ENCODE measurements around the gene BUD23. TPM values are rescaled to one million over a fixed set of nuclear protein-coding genes. Genes with fewer than 3 reads are reported as not detected.
"Not testable (repeated sequence)": the region's sequence is repeated elsewhere in the genome, so short reads cannot be mapped to it uniquely, and the experiment has no call there.

The BUD23 gene
- total RNA-seq, 6 experiments from 2014 or later, result 70.1 to 91.4 (median 83.4) TPM

DNA sequence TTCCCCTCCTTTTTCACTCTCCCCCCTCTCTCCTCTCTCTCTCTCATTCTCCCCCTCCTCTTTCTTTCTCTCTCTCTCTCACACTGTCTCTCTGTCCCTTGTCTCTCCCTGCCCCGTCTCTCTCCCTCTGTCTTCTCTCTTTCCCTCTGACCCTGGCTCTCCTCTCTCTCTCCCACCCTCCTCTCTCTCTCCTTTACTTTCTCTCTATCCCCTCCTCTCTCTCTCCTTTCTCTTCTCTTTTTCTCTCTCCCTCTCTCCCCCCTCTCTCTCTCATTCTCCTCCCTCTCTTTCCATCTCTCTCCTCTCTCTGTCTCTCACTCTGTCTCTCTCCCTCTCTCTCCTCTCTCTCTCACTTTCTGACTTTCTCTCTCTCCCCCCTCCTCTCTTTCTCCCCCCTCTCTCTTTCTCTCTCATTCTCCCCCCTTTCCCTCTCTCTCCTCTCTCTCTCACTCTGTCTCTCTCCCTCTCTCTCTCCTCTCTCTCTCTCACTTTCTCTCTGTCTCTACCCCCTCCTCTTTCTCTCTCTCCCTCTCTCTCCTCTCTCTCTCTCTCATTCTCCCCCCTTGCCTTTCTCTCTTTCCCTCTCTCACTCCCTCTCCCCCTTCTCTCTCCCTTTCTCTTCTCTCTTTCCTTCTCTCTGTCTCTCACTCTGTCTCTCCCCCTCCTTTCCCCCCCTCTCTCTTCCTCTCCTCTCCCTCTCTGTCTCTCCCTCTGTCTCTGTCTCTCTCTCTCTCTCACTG is 34.6 kb upstream of the BUD23 start:
- no peaks in the 10 kb centered on the region for H3K4me1 Mint-ChIP-seq (ENCODE audit: low read depth)
- H3K27ac Mint-ChIP-seq, result no peak overlapping the region
- H3K36me3 Mint-ChIP-seq (ENCODE audit: low read depth), result no peaks in the 10 kb centered on the region
- TF ChIP-seq, protein P1, sequence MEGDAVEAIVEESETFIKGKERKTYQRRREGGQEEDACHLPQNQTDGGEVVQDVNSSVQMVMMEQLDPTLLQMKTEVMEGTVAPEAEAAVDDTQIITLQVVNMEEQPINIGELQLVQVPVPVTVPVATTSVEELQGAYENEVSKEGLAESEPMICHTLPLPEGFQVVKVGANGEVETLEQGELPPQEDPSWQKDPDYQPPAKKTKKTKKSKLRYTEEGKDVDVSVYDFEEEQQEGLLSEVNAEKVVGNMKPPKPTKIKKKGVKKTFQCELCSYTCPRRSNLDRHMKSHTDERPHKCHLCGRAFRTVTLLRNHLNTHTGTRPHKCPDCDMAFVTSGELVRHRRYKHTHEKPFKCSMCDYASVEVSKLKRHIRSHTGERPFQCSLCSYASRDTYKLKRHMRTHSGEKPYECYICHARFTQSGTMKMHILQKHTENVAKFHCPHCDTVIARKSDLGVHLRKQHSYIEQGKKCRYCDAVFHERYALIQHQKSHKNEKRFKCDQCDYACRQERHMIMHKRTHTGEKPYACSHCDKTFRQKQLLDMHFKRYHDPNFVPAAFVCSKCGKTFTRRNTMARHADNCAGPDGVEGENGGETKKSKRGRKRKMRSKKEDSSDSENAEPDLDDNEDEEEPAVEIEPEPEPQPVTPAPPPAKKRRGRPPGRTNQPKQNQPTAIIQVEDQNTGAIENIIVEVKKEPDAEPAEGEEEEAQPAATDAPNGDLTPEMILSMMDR (IDR thresholded peaks at IDR 0.05), result no peak
- no peaks in the 10 kb centered on the region for H3K9me3 Mint-ChIP-seq
- no peak for DNase-seq
- H3K4me3 Mint-ChIP-seq, result no peak overlapping the region
- H3K27me3 Mint-ChIP-seq (ENCODE audit: insufficient read depth), result peaks cover 45% of the 10 kb centered on the region

DNA sequence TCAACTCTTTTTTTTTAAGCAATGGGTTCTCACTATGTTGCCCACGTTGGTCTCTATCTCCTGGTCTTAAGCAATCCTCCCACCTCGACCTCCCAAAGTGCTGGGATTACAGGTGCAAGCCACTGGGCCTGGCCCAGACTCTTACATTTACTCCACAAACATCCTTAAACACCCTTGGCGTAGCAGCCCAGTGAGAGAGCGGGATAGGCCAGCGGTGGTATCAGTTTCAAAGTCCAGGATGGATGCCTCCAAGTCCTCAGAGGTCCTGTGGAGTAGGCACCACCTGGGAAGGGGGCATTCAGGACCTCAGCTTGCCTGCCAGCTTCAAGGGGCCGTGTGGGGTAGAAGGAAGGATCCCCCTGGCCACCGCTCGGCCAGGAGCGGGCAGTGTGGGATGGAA is 33.8 kb upstream of the BUD23 start:
- H3K27ac Mint-ChIP-seq, result no peak overlapping the region
- no peak overlapping the region for H3K4me3 Mint-ChIP-seq
- H3K9me3 Mint-ChIP-seq, result no peaks in the 10 kb centered on the region
- no peaks in the 10 kb centered on the region for H3K4me1 Mint-ChIP-seq (ENCODE audit: low read depth)
- H3K36me3 Mint-ChIP-seq (ENCODE audit: low read depth), result no peaks in the 10 kb centered on the region
- peaks cover 38% of the 10 kb centered on the region for H3K27me3 Mint-ChIP-seq (ENCODE audit: insufficient read depth)
- TF ChIP-seq, protein P1 (IDR thresholded peaks at IDR 0.05), result no peak
- no peak for DNase-seq

GRCh38 chr7:73650524-73650923 is 32.9 kb upstream of the BUD23 start:
- no peaks in the 10 kb centered on the region for H3K36me3 Mint-ChIP-seq (ENCODE audit: low read depth)
- H3K4me3 Mint-ChIP-seq, result no peak overlapping the region
- no peak overlapping the region for H3K27ac Mint-ChIP-seq
- no peaks in the 10 kb centered on the region for H3K4me1 Mint-ChIP-seq (ENCODE audit: low read depth)
- H3K9me3 Mint-ChIP-seq, result no peaks in the 10 kb centered on the region; the same call in 1 of the 2 replicates
- no peak for DNase-seq
- TF ChIP-seq, protein P1 (IDR thresholded peaks at IDR 0.05), result no peak
- peaks cover 46% of the 10 kb centered on the region for H3K27me3 Mint-ChIP-seq (ENCODE audit: insufficient read depth)

DNA sequence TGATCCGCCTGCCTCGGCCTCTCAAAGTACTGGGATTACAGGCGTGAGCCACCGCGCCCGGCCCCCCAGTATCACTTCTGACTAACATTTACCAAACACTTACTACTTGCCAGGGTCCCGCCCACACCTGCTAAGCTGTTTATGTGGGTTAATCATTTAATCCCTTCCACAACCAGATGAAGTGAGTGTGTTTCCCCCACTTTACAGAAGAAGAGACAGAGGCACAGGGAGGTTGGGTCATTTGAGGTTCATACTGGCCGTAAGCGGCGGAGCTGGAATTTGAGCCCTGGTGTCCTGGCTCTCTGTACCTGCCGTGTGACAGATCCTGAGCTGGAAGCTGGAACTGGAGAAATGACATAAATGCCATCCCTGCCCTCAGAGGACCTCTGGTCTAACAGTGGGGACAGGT is 30.9 kb upstream of the BUD23 start:
- Mint-ChIP-seq H3K4me3 (no peak overlapping the region), H3K36me3 (ENCODE audit: low read depth) (no peaks in the 10 kb centered on the region), H3K4me1 (ENCODE audit: low read depth) (no peaks in the 10 kb centered on the region), H3K27ac (no peak overlapping the region), H3K9me3 (no peaks in the 10 kb centered on the region; the same call in 1 of the 2 replicates), H3K27me3 (ENCODE audit: insufficient read depth) (peaks cover 36% of the 10 kb centered on the region)
- TF ChIP-seq, protein P1 (IDR thresholded peaks at IDR 0.05), result no peak
- no peak for DNase-seq

GRCh38 chr7:73655309-73655708 is 28.1 kb upstream of the BUD23 start:
- H3K4me1 Mint-ChIP-seq (ENCODE audit: low read depth); H3K4me3 Mint-ChIP-seq; H3K36me3 Mint-ChIP-seq (ENCODE audit: low read depth); H3K27ac Mint-ChIP-seq; DNase-seq; H3K9me3 Mint-ChIP-seq: not testable (repeated sequence)
- peaks cover 24% of the 10 kb centered on the region for H3K27me3 Mint-ChIP-seq (ENCODE audit: insufficient read depth)

GRCh38 chr7:73659983-73660382 is 23.4 kb upstream of the BUD23 start:
- Mint-ChIP-seq H3K4me3 (no peak overlapping the region), H3K4me1 (ENCODE audit: low read depth) (no peaks in the 10 kb centered on the region), H3K27ac (no peak overlapping the region)

GRCh38 chr7:73660594-73660993 is 22.8 kb upstream of the BUD23 start:
- not testable (repeated sequence) for H3K36me3 Mint-ChIP-seq (ENCODE audit: low read depth); H3K4me3 Mint-ChIP-seq; H3K9me3 Mint-ChIP-seq; H3K4me1 Mint-ChIP-seq (ENCODE audit: low read depth); H3K27ac Mint-ChIP-seq; DNase-seq
- peaks cover 17% of the 10 kb centered on the region for H3K27me3 Mint-ChIP-seq (ENCODE audit: insufficient read depth)

More at GRCh38 chr7:73659983-73660382, 23.4 kb upstream of the BUD23 start:
- Mint-ChIP-seq H3K27me3 (ENCODE audit: insufficient read depth) (peaks cover 22% of the 10 kb centered on the region), H3K36me3 (ENCODE audit: low read depth) (peaks cover 5% of the 10 kb centered on the region; the same call in 1 of the 2 replicates), H3K9me3 (peaks cover 6% of the 10 kb centered on the region)
- TF ChIP-seq, protein P1 (IDR thresholded peaks at IDR 0.05), result no peak
- DNase-seq, result no peak
